Stimulated activated CD4-positive, alpha-beta T cell treated with anti-CD3 and anti-CD28 coated beads, Interleukin-15, amount 100 ng/mL, for 24 hours (primary cell): ENCODE measurements around the gene SLC30A1.
"Not testable (repeated sequence)": the region's sequence is repeated elsewhere in the genome, so short reads cannot be mapped to it uniquely, and the experiment has no call there.

Source experiments
- DNase-seq: peaks from one replicate; pipeline ENCODE4 v3.0.0-alpha.2; 2020

The SLC30A1 gene

GRCh38 chr1:211580303-211580687 lies 1.3 kb upstream of the SLC30A1 start:
- no peak for DNase-seq

GRCh38 chr1:211579440-211580302 lies 710 bp upstream of the SLC30A1 start:
- no peak for DNase-seq

GRCh38 chr1:211577819-211578639 lies 932 bp downstream of the SLC30A1 start:
- peak; percentile 81 for DNase-seq

GRCh38 chr1:211577277-211577818 lies 1.6 kb downstream of the SLC30A1 start:
- no peak for DNase-seq

DNA sequence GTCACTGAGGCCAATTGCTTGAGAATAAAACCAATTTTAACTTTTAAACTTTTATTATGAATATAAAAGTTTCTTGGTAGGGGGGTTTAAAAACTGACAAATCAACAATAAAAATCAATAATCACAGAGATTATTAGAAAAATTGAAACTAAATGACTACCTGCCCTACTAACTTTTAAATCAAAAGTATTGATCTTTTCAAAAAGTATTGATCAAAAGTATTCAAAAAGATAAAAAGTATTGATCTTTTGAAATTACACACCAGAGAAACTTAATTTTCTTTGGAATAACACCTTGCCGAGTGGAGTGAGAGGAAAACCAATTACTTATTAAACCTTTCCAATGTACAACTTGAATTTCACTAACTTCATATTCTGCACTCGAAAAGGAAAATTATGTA lies 2.2 kb downstream of the SLC30A1 start:
- DNase-seq, result no peak

GRCh38 chr1:211574705-211575104 lies 4.3 kb downstream of the SLC30A1 start:
- no peak for DNase-seq

DNA sequence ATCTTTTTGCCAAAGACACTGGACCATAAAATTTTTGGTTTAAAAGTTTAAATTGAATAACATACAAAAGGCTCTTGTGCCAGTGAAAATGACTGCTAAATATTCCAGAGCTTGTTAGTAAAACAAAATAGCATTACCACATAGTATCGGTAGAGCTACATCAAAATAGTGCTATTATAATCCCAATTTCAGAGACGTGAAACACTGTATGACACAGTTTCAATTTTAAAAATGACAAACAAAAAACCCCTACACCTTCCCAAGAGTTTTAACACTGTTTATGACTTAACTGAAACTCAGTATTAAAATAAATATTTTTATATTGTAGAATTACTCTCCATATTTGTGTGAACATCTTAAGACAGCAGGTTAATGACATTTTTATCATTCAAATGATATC lies 7.0 kb downstream of the SLC30A1 start:
- no peak for DNase-seq

DNA sequence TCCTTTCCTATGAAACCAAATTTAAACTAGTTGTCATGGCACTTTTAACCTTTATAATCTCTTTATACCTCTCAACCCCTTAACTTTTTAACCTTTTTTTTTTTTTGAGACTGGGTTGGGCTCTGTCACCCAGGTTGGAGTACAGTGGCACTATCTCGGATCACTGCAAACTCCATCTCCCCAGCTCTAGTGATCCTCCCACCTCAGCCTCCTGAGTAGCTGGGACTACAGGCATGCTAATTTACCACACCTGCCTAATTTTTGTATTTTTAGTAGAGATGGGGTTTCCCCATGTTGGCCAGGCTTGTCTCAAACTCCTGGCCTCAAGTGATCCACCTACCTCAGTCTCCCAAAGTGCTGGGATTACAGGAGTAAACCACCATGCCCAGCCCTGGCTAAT lies 8.6 kb downstream of the SLC30A1 start:
- not testable (repeated sequence) for DNase-seq

DNA sequence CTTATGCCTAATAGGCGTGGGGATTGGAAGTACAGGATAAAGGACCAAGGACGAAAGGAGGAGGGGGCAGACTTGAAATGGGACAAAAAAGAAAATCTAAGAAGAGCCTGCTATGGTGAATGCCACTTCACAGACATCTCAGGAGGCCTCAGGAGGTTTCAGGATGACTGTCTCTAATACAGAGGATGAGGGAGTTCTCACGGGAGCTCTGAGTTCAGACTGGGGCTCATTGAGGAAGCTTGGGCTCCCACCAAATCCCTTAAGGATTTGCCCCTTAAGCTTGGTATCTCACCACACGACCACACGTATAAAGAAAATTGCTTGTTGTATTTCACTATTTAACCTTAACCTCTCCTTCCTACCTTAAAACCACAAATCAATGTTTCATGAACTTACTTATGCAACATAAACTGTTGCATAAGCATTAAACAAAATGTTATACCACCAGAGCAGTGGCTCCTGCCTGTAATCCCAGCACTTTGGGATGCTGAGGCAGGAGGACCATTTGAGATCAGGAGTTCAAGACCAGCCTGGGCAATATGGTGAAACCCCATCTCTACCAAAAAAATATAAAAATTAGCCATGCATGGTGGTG lies 12.4 kb downstream of the SLC30A1 start:
- DNase-seq, result peak; percentile 24

GRCh38 chr1:211564084-211564483 lies 14.9 kb downstream of the SLC30A1 start:
- no peak for DNase-seq

DNA sequence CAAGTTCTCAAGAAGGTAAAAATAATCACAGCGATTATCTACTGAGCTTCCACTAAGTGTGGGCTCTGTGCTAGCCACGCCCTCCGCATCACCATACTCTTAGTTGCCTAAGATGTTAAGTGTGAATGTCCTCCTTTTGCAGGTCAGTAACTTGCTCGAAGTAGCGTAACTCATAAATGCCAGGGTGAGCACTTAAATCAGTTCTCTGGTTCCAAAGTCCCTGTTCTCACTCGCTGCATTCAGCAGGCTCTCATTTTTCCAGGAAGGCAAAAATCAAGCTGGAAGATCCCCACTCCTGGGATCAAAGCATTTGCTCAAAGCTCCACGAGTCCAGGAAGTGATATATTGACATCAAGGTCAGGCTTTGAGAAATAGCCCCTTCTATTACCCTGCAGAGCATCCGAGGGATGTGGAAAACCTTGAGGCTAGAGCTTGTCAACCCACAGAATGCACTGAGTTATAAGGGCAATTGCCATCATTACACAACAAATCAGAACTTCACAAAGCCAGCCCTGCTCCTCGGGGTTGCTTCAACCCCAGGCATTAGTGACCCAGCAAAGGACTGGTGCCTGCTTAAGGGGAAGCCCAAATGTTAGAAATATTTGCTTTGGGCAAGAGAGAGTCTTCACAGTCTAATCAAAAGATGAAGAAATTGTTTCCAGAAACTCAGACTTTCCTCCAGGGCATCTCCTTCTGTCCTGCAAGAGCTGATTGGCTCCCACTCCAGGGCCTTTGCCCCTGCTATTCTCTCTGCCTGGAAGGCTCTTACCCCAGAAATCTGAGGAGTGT lies 19.5 kb downstream of the SLC30A1 start:
- no peak for DNase-seq

- DNase-seq, result no peak
These were observed 20.9 kb downstream of the SLC30A1 start for GRCh38 chr1:211557894-211558625.

DNA sequence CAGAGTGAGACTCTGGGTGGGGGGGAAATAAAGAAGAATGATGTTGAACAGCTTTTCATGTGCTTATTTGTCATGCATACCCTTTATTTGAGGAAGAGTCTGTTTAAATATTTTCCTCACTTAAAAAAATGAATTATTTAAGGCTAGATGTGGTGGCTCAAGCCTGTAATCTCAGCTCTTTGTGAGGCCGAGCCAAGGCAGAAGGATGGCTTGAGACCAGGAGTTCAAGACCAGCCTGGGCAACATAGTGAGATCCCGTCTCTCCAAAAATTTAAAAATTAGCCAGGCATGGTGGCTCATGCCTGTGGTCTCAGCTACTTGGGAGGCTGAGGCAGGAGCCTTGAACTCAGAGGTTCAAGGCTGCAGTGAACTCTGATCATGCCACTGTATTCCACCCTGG lies 25.4 kb downstream of the SLC30A1 start:
- no peak for DNase-seq

DNA sequence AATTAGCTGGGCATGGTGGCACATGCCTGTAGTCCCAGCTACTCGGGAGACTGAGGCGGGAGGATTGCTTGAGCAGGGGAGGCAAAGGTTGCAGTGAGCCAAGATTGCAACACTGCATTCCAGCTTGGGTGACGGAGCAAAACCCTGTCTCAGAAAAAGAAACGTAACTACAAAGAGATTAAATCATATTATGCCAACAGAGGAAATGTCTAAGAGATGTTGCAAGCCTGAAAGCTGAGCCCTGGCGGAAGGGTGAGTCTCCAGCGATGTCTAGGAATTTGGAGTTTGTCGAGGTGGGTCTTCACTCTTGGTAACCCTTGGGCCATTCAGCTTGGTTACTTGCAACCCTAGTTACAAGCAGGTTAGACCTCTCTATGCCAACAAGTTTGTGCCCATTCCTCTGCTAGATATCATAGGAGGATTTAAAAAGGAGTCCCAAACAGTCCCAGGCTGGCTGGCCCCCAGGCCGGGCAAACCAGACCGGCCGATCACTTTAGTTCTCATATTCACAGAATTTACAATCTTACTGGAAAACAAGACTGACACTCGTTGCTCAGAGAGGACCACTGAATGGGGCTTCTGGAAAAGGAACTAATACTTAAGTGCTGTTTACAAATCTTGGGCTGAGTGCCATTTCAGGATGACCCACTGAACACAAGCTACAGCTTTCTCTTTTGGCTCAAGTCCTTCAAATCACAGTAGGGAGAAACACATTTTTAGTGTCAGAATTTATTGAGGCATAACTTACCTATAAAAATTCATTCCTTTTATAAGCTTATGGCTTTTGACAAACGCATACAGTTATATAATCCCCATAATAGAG lies 27.1 kb downstream of the SLC30A1 start:
- no peak for DNase-seq

DNA sequence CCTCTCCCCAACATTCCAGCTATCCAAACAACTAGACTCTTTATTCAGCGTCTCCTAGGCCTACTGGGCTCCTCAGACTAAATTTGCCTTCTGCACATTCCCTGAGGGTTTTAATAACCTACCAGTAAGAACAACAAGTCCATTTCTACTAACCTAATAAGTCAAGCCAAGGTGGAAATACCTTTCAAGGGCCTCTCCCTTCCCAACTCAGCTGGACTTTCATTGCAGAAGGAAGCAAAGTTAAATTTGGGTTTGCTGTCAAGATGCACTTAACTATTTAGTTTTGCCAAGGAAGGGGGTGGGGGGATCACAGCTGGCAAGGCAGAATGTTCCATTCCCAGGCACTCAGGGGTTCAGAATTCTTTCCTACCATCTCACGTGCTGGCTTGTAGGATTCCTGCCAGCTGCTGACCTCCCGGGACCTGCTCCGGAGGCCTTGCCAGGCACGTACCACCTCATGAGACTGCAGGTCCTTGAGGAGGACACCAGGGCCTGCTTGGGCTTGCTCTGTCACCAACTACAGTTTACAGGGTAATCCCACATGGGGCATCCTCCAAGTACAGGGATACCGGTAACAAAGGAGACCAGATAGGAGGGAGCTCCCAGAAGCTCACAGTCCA lies 29.8 kb downstream of the SLC30A1 start:
- no peak for DNase-seq

- DNase-seq, result peak; percentile 44
These were observed 30.5 kb downstream of the SLC30A1 start for GRCh38 chr1:211548321-211549091.

DNA sequence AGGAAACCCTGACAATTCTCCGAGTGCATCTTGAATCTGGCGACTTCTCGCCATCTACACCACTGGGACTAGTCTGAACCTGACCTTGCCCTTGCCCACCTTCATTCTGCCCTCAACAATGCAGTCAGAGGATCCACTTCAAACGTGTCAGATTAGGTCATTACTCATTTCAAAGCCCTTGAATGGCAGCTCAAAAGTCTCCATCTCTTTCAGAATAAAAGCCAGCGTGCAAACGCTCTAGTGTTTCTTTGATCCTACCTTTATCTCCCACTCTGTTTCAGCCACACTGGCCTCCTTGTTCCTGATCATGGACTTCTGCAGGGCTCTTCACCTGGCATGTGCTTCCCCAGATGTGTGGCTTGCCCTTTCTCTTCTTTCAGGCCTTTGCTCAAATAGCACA lies 31.3 kb downstream of the SLC30A1 start:
- no peak for DNase-seq

DNA sequence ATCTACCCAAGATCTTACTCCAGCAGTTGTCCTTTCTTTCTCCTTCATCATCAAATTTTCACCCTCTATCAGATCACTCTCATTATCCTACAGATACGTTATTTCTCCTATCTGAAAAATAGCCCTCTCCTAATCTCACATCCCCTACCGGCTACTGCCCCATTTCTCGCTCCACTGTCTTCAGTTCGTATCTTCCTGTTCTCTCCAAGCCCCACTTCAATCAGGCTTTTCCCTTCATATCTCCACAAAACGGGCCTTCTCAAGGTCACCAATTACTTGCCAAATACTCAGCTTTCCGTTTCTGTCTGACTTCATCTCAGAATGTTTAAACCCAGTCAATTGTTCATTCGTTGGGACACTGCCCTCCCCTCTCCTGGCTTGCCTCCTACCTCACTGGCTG lies 32.4 kb downstream of the SLC30A1 start:
- no peak for DNase-seq

DNA sequence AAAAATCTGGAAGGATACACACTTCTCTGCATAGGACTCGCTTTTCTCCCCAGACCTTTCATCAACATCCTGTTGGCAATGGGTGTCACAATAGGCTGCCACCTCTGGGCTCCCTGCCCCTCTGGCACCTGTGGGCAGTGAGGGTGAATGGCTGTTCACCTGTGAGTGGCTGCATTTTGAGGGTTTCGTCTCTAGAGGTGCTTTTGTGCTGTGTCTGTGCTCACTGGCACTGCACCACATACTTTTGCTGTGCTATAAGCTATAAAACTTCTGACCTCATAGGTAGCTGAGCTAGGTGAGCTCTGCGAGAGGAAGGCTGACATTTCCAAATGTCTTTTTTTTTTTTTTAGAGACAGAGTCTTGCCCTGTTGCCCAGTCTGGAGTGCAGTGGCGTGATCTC lies 35.9 kb downstream of the SLC30A1 start:
- no peak for DNase-seq
